Liver (tissue), 3 donors: ENCODE results near the gene KRTAP2-2.

Experiments used
- CTCF ChIP-seq: fragments of 150-350 bp; IDR thresholded peaks from 2 replicates; pipeline ENCODE4 v1.5.1; 2017; ENCODE audit warnings: improper control_type of control experiment, low read depth, low read length; ENCODE audit not compliant: missing input control
- GABPA ChIP-seq, 2 donors: IDR thresholded peaks in 1 of 2; conservative IDR thresholded peaks in 1 of 2; 2 replicates each; pipeline ENCODE4 v1.6.1; 2016; ENCODE audit warnings: antibody characterized with exemption in 2 of 2, mild to moderate bottlenecking in 1 of 2, moderate library complexity in 1 of 2
- MAX ChIP-seq: IDR thresholded peaks from 2 replicates; pipeline ENCODE4 v1.6.1; 2016; ENCODE audit warnings: antibody characterized with exemption
- RAD21 ChIP-seq, 2 donors: IDR thresholded peaks; 2 replicates each; pipeline ENCODE4 v1.6.1; 2016; ENCODE audit warnings: antibody characterized with exemption in 2 of 2, mild to moderate bottlenecking in 2 of 2
- SP1 ChIP-seq: IDR thresholded peaks from 2 replicates; pipeline ENCODE4 v1.6.1; 2018; ENCODE audit warnings: antibody characterized with exemption, mild to moderate bottlenecking
- TAF1 ChIP-seq: conservative IDR thresholded peaks from 2 replicates; pipeline ENCODE4 v1.6.1; 2016; ENCODE audit warnings: antibody characterized with exemption, mild to moderate bottlenecking
- YY1 ChIP-seq: IDR thresholded peaks from 2 replicates; pipeline ENCODE4 v1.6.1; 2016; ENCODE audit warnings: antibody characterized with exemption, mild to moderate bottlenecking
- donor health status: healthy.
- donor health status: healthy.

GRCh38 chr17:41058741-41059140 is 3.7 kb upstream of the KRTAP2-2 start:
- no peak for TF ChIP-seq SP1
- TF ChIP-seq CTCF = no peak
- no peak for TF ChIP-seq TAF1
- TF ChIP-seq GABPA (IDR thresholded peaks at IDR 0.05 in 1 of 2, conservative IDR thresholded peaks at IDR 0.05 in 1 of 2) = no peak
- TF ChIP-seq MAX = no peak
- TF ChIP-seq RAD21 (IDR thresholded peaks at IDR 0.05) = no peak
- no peak for TF ChIP-seq YY1
